ENCODE measurements around the gene TLL1. TPM values are rescaled to one million over a fixed set of nuclear protein-coding genes. Genes with fewer than 3 reads are reported as not detected.

Gene TLL1
- total RNA-seq, 2 experiments from 2014 or later = not detected

DNA sequence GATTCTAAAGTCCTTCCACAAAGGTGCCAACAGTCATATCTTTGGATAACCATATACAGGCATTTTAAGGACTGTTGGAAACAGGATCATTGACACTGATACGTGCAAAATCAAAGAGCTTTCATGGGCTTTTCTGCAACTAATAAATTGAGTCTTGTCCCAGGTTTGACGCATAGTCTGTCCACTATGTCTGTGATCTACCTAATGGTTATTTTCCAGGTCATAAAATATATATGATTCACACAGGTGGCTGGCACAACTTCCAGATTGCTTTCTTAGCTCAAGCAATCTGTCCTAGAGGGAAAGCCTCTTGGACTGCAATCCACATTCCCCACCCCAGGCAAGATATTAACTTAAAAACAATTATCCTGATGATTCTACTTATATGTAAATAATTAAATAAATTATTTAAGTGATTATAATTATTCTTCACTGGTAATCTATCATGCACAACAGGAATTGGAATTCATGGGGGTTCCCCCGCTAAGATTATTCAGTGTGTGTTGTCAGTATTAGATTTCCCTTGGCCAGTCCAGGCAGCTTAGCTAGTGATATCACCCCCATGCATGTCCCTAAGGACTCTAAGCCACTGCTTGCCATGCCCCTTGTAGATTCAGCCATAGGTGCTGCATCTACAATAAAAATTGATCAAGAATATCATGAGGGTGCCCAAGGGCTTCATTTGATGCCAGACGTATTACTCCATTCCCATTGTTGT, 97.8 kb downstream of the TLL1 start:
- H3K27ac Mint-ChIP-seq = no peak overlapping the region

DNA sequence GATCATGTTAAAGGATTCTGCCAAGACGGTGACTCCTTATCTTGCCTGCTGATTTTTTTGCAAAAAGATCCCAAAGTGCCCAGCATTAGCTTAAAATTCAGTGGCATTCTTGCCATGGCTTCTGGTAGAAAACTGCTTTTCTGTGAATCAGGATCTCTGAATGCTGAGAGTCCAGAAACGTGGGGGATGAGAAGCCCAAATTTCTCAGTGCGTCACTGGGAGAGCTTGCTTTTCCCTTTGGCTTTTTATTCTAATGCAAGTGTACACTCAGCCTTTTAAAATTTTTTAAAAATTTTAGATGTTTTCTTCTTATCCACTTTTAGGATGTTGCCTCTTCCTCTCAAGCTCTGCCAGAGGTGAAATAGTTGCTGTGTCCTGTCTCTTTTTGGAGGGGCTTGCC, 98.4 kb downstream of the TLL1 start:
- no peak for ATAC-seq (ENCODE audit: low read depth)
- H3K27ac Mint-ChIP-seq = no peak overlapping the region
- no peaks in the 10 kb centered on the region for H3K27me3 Mint-ChIP-seq

More for the DNA sequence above, 97.8 kb downstream of the TLL1 start:
- Mint-ChIP-seq H3K9me3 (peaks cover 2% of the 10 kb centered on the region), H3K36me3 (no peaks in the 10 kb centered on the region), H3K27me3 (no peaks in the 10 kb centered on the region), H3K4me3 (no peak overlapping the region), H3K4me1 (no peaks in the 10 kb centered on the region)
- ATAC-seq (ENCODE audit: low read depth) (no peak), DNase-seq (no peak)
- POLR2A ChIA-PET = no interaction called here

DNA sequence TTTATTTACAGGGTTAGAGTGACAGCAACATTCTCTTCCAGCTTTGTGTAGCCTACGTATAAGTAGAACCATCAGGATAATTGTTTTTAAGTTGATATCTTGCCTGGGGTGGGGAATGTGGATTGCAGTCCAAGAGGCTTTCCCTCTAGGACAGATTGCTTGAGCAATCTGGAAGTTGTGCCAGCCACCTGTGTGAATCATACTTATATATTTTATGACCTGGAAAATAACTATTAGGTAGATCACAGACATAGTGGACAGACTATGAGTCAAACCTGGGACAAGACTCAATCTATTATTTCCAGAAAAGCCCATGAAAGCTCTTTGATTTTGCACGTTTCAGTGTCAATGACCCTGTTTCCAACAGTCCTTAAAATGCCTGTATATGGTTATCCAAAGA, 98.9 kb downstream of the TLL1 start:
- no peaks in the 10 kb centered on the region for H3K4me1 Mint-ChIP-seq
- no peak overlapping the region for H3K27ac Mint-ChIP-seq
- peaks cover 2% of the 10 kb centered on the region for H3K9me3 Mint-ChIP-seq
- no peaks in the 10 kb centered on the region for H3K27me3 Mint-ChIP-seq
- no peaks in the 10 kb centered on the region for H3K36me3 Mint-ChIP-seq
- DNase-seq (no peak), ATAC-seq (ENCODE audit: low read depth) (no peak)
- H3K4me3 Mint-ChIP-seq = no peak overlapping the region
- POLR2A ChIA-PET = no interaction called here

More for the DNA sequence above, 98.4 kb downstream of the TLL1 start:
- no peak for DNase-seq
- Mint-ChIP-seq H3K9me3 (peaks cover 2% of the 10 kb centered on the region), H3K4me1 (no peaks in the 10 kb centered on the region), H3K36me3 (no peaks in the 10 kb centered on the region), H3K4me3 (no peak overlapping the region)
- POLR2A ChIA-PET = no interaction called here

DNA sequence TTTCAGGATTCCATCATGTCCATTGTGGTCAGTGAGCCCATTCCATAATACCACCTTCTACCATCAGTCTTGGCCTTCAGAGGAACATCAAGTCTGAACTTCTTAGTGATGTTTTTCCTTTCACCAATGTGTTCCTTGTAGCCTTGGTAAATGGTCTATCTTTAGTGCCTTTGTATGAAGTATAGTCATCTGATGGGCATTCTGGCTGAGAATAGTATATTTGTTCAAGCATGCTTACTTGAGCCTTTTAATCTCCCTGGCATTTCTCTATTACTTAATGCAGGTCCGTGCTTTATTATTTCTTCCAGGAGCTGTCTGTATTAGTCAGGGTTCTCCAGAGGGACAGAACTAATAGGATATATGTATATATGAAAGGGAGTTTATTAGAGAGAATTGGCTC, 99.7 kb downstream of the TLL1 start:
- ATAC-seq (ENCODE audit: low read depth) (no peak), DNase-seq (no peak)
- Mint-ChIP-seq H3K9me3 (peaks cover 2% of the 10 kb centered on the region), H3K36me3 (no peaks in the 10 kb centered on the region), H3K27me3 (no peaks in the 10 kb centered on the region), H3K4me3 (no peak overlapping the region), H3K4me1 (no peaks in the 10 kb centered on the region), H3K27ac (no peak overlapping the region)
- POLR2A ChIA-PET = no interaction called here

DNA sequence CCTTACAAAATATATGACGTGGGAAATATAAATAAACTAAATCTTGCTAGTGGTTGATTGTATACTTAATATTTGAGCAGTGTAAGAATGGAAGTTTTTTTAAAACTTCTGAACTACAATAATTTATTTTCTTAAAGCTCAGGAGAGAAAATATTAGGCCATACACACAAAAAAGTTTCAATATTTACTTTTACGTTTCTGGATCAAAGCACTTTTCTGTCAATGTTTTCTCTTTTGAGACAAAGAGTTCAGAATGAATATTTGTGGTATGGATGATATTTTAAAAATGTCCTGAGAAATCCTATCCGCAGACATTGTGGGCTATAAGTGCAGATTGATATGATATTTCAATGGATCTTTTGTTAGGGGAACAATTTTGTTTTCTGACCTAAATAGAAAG, 109.9 kb downstream of the TLL1 start:
- Mint-ChIP-seq H3K4me3 (no peak overlapping the region), H3K9me3 (no peaks in the 10 kb centered on the region), H3K27ac (no peak overlapping the region), H3K27me3 (no peaks in the 10 kb centered on the region), H3K36me3 (no peaks in the 10 kb centered on the region), H3K4me1 (no peaks in the 10 kb centered on the region)
- DNase-seq (no peak), ATAC-seq (ENCODE audit: low read depth) (no peak)
- POLR2A ChIA-PET = no interaction called here

DNA sequence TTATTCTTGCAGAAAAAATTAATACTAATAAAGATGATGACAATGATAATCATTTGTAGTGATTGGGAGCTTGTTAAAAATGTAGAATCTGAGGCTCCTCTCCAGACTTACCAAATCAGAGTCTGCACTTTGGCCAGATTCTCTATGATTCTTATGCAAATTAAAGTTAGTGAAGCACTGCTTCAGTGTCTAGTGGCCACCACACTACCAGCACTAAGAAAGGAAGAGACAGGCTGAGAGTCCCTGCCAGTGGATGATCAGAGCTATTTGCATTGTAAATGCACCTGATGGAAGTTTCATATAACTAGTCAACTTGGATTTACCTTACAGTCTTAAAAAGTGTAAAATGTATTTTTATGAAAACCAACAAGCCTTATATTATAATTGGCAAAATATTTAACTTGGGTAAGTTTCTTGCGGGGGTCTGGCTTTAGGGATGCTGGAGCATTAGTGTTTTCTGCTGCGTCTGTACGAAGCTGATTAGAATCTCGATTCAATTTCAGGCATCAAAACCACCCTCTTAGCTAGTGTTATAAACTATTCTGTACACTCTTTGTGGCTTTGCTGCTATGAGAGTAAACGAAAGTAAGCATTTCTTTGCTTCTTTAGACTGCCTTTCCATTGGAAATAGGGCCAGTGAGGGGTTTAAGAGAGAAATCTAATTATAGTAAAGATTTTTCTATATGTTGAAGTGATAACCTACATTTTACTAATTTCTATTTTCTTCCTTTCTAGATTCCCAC, 114.1 kb downstream of the TLL1 start:
- Mint-ChIP-seq H3K9me3 (no peaks in the 10 kb centered on the region), H3K36me3 (no peaks in the 10 kb centered on the region), H3K4me1 (no peaks in the 10 kb centered on the region), H3K27me3 (no peaks in the 10 kb centered on the region), H3K27ac (no peak overlapping the region), H3K4me3 (no peak overlapping the region)
- POLR2A ChIA-PET = no interaction called here
- ATAC-seq (ENCODE audit: low read depth) (no peak), DNase-seq (no peak)

DNA sequence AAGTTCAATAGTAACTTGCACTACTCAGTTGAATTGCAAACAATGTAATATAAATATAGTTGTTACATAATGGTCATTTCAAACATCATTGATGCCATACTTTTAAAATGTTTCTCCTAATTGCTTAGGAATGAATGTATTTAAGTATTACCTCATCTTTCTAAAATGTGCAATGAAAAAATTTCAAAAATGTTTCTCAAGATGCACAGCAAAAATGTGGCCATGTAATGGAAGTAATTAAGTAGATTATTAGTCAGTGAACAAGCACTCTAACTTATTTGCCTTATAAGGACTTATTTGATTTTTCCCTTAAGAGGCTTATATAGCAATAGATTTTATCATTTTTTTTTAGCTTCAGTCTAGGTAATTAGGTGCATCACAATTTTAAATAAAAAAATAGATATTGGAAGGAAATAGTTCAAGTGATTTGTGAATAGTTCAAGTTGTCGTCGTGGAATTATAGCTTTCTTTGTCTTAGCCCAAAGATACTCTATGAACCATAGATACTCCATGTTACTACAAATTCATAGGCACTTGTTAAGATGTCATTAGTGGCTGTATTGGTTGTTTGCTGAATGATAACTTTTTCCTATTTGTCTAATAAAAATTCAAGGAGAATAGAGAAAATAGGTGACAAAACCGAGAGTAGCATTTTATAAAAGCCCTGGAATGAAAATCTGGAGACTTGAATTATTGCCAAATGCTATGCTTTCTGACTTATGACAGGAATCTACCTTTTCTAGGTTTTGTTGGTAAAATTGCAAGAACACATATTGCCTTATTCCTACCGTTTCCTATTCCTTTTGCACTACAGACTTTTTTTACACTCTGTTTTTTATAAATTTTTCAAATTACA, 118.5 kb downstream of the TLL1 start:
- DNase-seq (no peak), ATAC-seq (ENCODE audit: low read depth) (no peak)
- H3K9me3 Mint-ChIP-seq = no peaks in the 10 kb centered on the region
- H3K4me3 Mint-ChIP-seq = no peak overlapping the region
- H3K4me1 Mint-ChIP-seq = no peaks in the 10 kb centered on the region
- no peak overlapping the region for H3K27ac Mint-ChIP-seq
- H3K27me3 Mint-ChIP-seq = no peaks in the 10 kb centered on the region
- POLR2A ChIA-PET = no interaction called here
- no peaks in the 10 kb centered on the region for H3K36me3 Mint-ChIP-seq

DNA sequence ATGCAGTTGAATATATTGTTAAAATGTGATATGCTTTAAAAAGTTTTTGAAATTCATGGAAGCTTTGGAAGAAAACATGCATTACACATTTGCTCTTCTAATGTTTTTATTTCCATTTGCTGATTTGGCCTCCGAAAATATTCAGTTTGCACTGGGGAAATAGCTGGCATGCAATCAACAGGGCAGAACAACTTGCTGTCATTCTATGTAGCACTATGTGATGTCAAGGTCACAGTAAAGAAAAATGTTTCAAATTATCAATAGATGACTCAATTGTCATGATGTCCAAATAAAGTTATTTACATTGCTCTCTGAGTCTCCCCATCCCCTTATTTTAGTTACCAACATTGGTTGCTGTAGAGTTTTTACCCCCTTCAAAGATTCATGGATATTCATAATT, 119.2 kb downstream of the TLL1 start:
- DNase-seq = no peak
- H3K4me3 Mint-ChIP-seq = no peak overlapping the region
- POLR2A ChIA-PET = no interaction called here
- no peak overlapping the region for H3K27ac Mint-ChIP-seq
- H3K4me1 Mint-ChIP-seq = no peaks in the 10 kb centered on the region
- H3K36me3 Mint-ChIP-seq = no peaks in the 10 kb centered on the region
- no peaks in the 10 kb centered on the region for H3K27me3 Mint-ChIP-seq
- ATAC-seq (ENCODE audit: low read depth) = no peak
- no peaks in the 10 kb centered on the region for H3K9me3 Mint-ChIP-seq

DNA sequence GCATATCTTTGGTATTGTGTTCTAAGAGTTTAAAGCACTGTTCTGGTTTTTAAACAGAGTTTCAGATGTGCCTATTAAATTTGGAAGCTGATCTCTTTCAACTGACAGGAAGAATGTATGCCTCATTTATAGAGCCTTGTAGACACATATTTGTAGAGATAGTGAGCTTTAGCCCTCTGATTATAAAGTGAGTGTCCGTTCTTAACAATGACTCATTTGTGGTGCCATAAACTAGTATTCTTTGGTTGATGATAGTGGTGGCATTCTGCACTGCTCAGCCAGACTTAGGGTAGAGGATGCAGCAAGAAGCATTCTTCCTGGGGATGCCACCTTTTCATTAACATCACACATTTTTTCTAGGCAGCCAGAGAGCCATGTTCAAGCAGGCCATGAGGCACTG, 121.7 kb downstream of the TLL1 start:
- no peak overlapping the region for H3K27ac Mint-ChIP-seq
- ATAC-seq (ENCODE audit: low read depth) (no peak), DNase-seq (no peak)
- no peaks in the 10 kb centered on the region for H3K27me3 Mint-ChIP-seq
- no peaks in the 10 kb centered on the region for H3K36me3 Mint-ChIP-seq
- POLR2A ChIA-PET = no interaction called here
- no peaks in the 10 kb centered on the region for H3K4me1 Mint-ChIP-seq
- no peaks in the 10 kb centered on the region for H3K9me3 Mint-ChIP-seq
- H3K4me3 Mint-ChIP-seq = no peak overlapping the region

DNA sequence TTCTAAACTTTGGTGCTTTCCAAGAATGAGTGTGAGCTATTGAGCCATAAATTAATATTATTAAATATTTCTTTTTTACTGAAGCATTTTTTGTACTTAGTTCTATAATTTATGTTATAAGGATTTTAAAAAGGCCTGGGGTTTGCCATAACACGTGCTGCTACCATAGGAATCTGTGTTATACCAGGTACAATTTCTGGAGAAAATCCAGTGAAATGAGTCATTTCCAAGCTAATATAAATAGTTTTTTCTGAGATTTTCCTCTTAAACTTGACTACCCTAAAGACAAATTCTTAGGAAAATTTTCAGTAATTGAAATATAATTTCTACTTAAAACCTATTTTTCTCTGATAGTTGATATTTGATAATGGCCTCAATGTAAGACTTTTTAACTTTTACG, 130.8 kb downstream of the TLL1 start:
- no peak overlapping the region for H3K27ac Mint-ChIP-seq
- no peaks in the 10 kb centered on the region for H3K9me3 Mint-ChIP-seq
- no peak for DNase-seq
- H3K4me3 Mint-ChIP-seq = no peak overlapping the region
- H3K36me3 Mint-ChIP-seq = no peaks in the 10 kb centered on the region
- H3K4me1 Mint-ChIP-seq = no peaks in the 10 kb centered on the region
- H3K27me3 Mint-ChIP-seq = no peaks in the 10 kb centered on the region
- ATAC-seq (ENCODE audit: low read depth) = no peak
- POLR2A ChIA-PET = no interaction called here

DNA sequence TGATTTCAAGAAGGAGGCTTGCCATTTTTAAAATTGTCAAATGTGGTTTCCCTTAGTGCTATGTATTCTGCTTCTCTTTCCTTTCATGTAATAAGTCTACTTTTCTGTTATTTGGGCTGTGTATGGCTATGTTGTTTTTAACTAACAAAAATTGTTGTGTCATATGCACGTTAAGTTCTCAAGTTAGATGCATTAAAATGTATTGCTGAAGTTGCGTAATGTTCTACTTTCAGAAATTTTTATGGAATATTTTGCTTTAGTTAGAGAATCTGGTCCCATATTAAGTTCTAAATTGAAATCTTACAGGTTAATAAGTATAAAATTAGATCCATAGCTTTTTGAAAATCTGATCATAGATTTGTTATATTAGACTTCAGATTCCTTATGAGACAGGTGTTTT, 133.2 kb downstream of the TLL1 start:
- Mint-ChIP-seq H3K36me3 (no peaks in the 10 kb centered on the region), H3K9me3 (no peaks in the 10 kb centered on the region), H3K27me3 (no peaks in the 10 kb centered on the region), H3K27ac (no peak overlapping the region), H3K4me3 (no peak overlapping the region), H3K4me1 (no peaks in the 10 kb centered on the region)
- DNase-seq = no peak
- POLR2A ChIA-PET = no interaction called here
- ATAC-seq (ENCODE audit: low read depth) = no peak

DNA sequence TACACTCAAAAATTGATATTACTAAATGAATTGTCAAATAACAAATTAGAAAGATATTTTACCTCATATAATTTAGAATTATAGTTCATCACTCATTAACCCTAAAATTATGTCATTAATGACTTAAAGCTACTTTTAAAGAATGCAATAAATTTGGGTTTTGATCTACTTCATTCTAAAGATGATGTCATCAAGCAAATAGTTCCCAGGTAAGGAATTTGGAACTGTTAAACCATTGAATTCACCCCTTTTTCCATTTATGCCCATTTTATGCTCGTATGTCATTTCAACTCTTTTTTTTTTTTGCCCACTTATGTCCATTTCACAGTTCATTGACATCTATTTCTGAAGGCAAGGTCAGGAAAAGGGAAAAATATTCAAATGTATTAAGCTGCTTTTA, 135.5 kb downstream of the TLL1 start:
- H3K9me3 Mint-ChIP-seq = no peaks in the 10 kb centered on the region
- DNase-seq (no peak), ATAC-seq (ENCODE audit: low read depth) (no peak)
- POLR2A ChIA-PET = no interaction called here
- no peaks in the 10 kb centered on the region for H3K27me3 Mint-ChIP-seq
- no peaks in the 10 kb centered on the region for H3K36me3 Mint-ChIP-seq
- H3K27ac Mint-ChIP-seq = no peak overlapping the region
- no peaks in the 10 kb centered on the region for H3K4me1 Mint-ChIP-seq
- H3K4me3 Mint-ChIP-seq = no peak overlapping the region

DNA sequence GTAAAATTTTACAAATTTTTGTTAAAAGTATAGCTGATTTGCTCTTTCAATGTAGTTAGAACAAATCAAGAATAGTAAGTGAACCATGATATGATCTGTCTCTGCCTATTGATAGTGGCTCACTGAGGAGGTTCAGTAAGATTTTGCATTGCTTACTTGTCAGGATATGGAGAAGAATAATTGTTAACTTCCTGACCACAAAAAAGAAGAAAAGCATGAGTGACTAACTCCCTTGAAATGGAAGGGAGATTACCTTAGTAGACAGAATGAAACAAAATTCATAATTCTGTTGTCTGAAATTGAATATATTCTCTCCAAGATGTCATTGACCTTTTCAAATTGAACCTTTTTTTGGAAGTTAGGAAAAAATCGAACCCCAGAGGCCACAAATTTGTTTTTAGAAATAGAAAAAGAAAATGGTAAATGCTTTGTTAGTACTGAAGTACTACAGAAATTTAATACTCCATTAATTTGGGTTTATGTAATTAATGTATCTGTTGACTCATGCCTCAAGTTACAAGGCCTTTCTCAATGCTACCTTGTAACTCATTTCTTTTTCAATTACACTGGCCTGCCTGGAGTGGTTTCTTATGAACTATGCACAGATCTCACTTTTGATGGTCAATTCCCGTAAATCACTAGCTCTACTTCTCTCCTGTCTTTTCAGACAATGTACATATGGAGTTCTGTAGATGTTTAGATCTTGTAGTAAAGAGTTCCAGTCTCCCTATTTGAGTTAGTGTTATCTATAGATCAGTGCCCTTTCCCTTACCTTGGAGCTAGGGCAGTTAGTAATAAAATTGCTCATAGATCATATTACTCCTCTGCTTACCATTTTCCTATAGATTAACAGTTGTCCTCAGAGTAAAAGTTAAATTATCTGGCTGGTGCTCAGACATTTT, 139.3 kb downstream of the TLL1 start:
- POLR2A ChIA-PET = no interaction called here
- no peaks in the 10 kb centered on the region for H3K4me1 Mint-ChIP-seq
- no peaks in the 10 kb centered on the region for H3K9me3 Mint-ChIP-seq

More for the DNA sequence above, 139.3 kb downstream of the TLL1 start:
- Mint-ChIP-seq H3K4me3 (no peak overlapping the region), H3K36me3 (no peaks in the 10 kb centered on the region), H3K27me3 (no peaks in the 10 kb centered on the region), H3K27ac (no peak overlapping the region)
- ATAC-seq (ENCODE audit: low read depth) (no peak), DNase-seq (no peak)

Data from activated naive CD8-positive, alpha-beta T cell treated with anti-CD3 and anti-CD28 coated beads, Interleukin-2, amount 10 ng/mL, durations not matched to agents 7 days and 5 days (primary cell).